HepG2 (cell line): ENCODE measurements around the gene TM9SF4. TPM values are rescaled to one million over a fixed set of nuclear protein-coding genes. Genes with fewer than 3 reads are reported as not detected.

Experiments
- CEBPG ChIP-seq: IDR thresholded peaks from 2 replicates; pipeline ENCODE4 v1.6.1; 2016
- CHD4 ChIP-seq: fragments of 200-600 bp; sonication (generic); IDR thresholded peaks from 2 replicates; pipeline ENCODE4 v1.7.0; 2017; ENCODE audit warnings: mild to moderate bottlenecking, low read length, borderline replicate concordance
- MIER3 ChIP-seq: IDR thresholded peaks from 2 replicates; pipeline ENCODE4 v1.6.1; 2016; ENCODE audit warnings: missing compliant biosample characterization, borderline replicate concordance
- SOX5 ChIP-seq: IDR thresholded peaks from 2 replicates; pipeline ENCODE4 v1.6.1; 2016; ENCODE audit warnings: borderline replicate concordance
- SRSF9 ChIP-seq: fragments of 200-400 bp; formaldehyde crosslinking; IDR thresholded peaks from 2 replicates; pipeline ENCODE4 v1.6.1; 2018; ENCODE audit warnings: borderline replicate concordance, mild to moderate bottlenecking, low read depth, low read length; ENCODE audit not compliant: insufficient read depth, poor library complexity, severe bottlenecking
- TCF12 ChIP-seq, 2 experiments: fragments of 450-650 bp in 1 of 2; sonication (generic) in 1 of 2; formaldehyde crosslinking in 1 of 2; IDR thresholded peaks; 2 replicates each; pipeline versions ENCODE4 v1.6.1 to v1.8.0; 2017 to 2022; ENCODE audit warnings: antibody characterized with exemption in 1 of 2, mild to moderate bottlenecking in 1 of 2, missing genetic modification reagents in 1 of 2, moderate library complexity in 1 of 2
- ZNF644 ChIP-seq: IDR thresholded peaks from 2 replicates; pipeline ENCODE4 v1.6.1; 2016; ENCODE audit warnings: low read depth
- ZNF678 ChIP-seq: sonication (generic); formaldehyde crosslinking; IDR thresholded peaks from 2 replicates; pipeline ENCODE4 v1.4.0; 2020; ENCODE audit warnings: mild to moderate bottlenecking, missing genetic modification reagents
- ZNF713 ChIP-seq: sonication (generic); formaldehyde crosslinking; IDR thresholded peaks from 2 replicates; pipeline ENCODE4 v1.4.0; 2020; ENCODE audit warnings: mild to moderate bottlenecking, missing genetic modification reagents
- ZNF800 ChIP-seq: sonication (generic); formaldehyde crosslinking; IDR thresholded peaks from 2 replicates; pipeline ENCODE4 v1.4.0; 2020; ENCODE audit warnings: missing genetic modification reagents
- polyA plus RNA-seq, 8 experiments: library from polyadenylated mRNA; depleted of rRNA in 3 of 8; stranded (reverse) in 7 of 8; unstranded in 1 of 8; fragments of >200 nt; fragmentation: Illumina TruSeq in 4 of 8; extraction: Trizol in 4 of 8; gene quantifications; 2 replicates each; pipeline versions ENCODE4 v1.2.1 to v1.2.3, GENCODE V29; 2011 to 2016; ENCODE audit warnings: low read depth in 4 of 8, missing spikeins in 1 of 8, mixed read lengths in 1 of 8; ENCODE audit not compliant: insufficient read depth in 1 of 8
- total RNA-seq, 5 experiments: library from RNA; depleted of rRNA; stranded (reverse); fragments of >200 nt; fragmentation: Illumina TruSeq; extraction: Trizol; gene quantifications; 2 replicates each; pipeline ENCODE4 v1.2.3, GENCODE V29; 2016; ENCODE audit warnings: low read depth in 1 of 5
- TF ChIP-seq, protein P1 (sequence below): sonication (generic); formaldehyde crosslinking; IDR thresholded peaks from 2 replicates; pipeline ENCODE4 v1.8.1; 2023; ENCODE audit warnings: mild to moderate bottlenecking, missing genetic modification reagents
- TF ChIP-seq, protein P2 (sequence below): sonication (generic); formaldehyde crosslinking; conservative IDR thresholded peaks from 2 replicates; pipeline ENCODE4 v1.4.0; 2020; ENCODE audit warnings: missing genetic modification reagents
- TF ChIP-seq, protein P3 (sequence below): sonication (generic); formaldehyde crosslinking; IDR thresholded peaks from 2 replicates; pipeline ENCODE4 v1.9.0; 2021; ENCODE audit warnings: missing genetic modification reagents, mild to moderate bottlenecking, borderline replicate concordance
- TF ChIP-seq, protein P4 (sequence below): sonication (generic); formaldehyde crosslinking; IDR thresholded peaks from 2 replicates; pipeline ENCODE4 v1.4.0; 2020; ENCODE audit warnings: mild to moderate bottlenecking, missing genetic modification reagents
- TF ChIP-seq, protein P5 (sequence below): sonication (generic); formaldehyde crosslinking; IDR thresholded peaks from 2 replicates; pipeline ENCODE4 v1.4.0; 2020; ENCODE audit warnings: missing genetic modification reagents, borderline replicate concordance
- TF ChIP-seq, protein P6 (sequence below): sonication (generic); formaldehyde crosslinking; IDR thresholded peaks from 2 replicates; pipeline ENCODE4 v1.4.0; 2020; ENCODE audit warnings: missing genetic modification reagents, borderline replicate concordance

TM9SF4 gene
- total and polyA plus RNA-seq, 2 of the 13 experiments (the other 11 are each of a cell fraction or from before 2014, with no cell fraction given) = 53.5 to 171 TPM

GRCh38 chr20:32152421-32153155 is 43.1 kb downstream of the TM9SF4 start (continued):
- TF ChIP-seq, protein P1, sequence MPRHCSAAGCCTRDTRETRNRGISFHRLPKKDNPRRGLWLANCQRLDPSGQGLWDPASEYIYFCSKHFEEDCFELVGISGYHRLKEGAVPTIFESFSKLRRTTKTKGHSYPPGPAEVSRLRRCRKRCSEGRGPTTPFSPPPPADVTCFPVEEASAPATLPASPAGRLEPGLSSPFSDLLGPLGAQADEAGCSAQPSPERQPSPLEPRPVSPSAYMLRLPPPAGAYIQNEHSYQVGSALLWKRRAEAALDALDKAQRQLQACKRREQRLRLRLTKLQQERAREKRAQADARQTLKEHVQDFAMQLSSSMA (CRISPR knock-in tag) = no peak; the same call in 1 of the 2 replicates
- TF ChIP-seq, protein P2, sequence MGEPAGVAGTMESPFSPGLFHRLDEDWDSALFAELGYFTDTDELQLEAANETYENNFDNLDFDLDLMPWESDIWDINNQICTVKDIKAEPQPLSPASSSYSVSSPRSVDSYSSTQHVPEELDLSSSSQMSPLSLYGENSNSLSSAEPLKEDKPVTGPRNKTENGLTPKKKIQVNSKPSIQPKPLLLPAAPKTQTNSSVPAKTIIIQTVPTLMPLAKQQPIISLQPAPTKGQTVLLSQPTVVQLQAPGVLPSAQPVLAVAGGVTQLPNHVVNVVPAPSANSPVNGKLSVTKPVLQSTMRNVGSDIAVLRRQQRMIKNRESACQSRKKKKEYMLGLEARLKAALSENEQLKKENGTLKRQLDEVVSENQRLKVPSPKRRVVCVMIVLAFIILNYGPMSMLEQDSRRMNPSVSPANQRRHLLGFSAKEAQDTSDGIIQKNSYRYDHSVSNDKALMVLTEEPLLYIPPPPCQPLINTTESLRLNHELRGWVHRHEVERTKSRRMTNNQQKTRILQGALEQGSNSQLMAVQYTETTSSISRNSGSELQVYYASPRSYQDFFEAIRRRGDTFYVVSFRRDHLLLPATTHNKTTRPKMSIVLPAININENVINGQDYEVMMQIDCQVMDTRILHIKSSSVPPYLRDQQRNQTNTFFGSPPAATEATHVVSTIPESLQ (CRISPR knock-in tag) = no peak
- TF ChIP-seq, protein P3, sequence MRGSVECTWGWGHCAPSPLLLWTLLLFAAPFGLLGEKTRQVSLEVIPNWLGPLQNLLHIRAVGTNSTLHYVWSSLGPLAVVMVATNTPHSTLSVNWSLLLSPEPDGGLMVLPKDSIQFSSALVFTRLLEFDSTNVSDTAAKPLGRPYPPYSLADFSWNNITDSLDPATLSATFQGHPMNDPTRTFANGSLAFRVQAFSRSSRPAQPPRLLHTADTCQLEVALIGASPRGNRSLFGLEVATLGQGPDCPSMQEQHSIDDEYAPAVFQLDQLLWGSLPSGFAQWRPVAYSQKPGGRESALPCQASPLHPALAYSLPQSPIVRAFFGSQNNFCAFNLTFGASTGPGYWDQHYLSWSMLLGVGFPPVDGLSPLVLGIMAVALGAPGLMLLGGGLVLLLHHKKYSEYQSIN (CRISPR knock-in tag) = no peak
- no peak for TF ChIP-seq ZNF800 (CRISPR knock-in tag)
- no peak for TF ChIP-seq CHD4
- no peak for TF ChIP-seq ZNF678 (CRISPR knock-in tag)
- TF ChIP-seq SRSF9 = no peak
- TF ChIP-seq, protein P4, sequence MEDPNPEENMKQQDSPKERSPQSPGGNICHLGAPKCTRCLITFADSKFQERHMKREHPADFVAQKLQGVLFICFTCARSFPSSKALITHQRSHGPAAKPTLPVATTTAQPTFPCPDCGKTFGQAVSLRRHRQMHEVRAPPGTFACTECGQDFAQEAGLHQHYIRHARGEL = no peak
- TF ChIP-seq SOX5 = peak; percentile 65; the same call in 1 of the 2 replicates
- no peak for TF ChIP-seq ZNF713
- TF ChIP-seq, protein P5, sequence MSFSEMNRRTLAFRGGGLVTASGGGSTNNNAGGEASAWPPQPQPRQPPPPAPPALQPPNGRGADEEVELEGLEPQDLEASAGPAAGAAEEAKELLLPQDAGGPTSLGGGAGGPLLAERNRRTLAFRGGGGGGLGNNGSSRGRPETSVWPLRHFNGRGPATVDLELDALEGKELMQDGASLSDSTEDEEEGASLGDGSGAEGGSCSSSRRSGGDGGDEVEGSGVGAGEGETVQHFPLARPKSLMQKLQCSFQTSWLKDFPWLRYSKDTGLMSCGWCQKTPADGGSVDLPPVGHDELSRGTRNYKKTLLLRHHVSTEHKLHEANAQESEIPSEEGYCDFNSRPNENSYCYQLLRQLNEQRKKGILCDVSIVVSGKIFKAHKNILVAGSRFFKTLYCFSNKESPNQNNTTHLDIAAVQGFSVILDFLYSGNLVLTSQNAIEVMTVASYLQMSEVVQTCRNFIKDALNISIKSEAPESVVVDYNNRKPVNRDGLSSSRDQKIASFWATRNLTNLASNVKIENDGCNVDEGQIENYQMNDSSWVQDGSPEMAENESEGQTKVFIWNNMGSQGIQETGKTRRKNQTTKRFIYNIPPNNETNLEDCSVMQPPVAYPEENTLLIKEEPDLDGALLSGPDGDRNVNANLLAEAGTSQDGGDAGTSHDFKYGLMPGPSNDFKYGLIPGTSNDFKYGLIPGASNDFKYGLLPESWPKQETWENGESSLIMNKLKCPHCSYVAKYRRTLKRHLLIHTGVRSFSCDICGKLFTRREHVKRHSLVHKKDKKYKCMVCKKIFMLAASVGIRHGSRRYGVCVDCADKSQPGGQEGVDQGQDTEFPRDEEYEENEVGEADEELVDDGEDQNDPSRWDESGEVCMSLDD (CRISPR knock-in tag) = no peak
- no peak for TF ChIP-seq CEBPG
- TF ChIP-seq MIER3 = peak; percentile 13; the same call in 1 of the 2 replicates
- TF ChIP-seq, protein P6, sequence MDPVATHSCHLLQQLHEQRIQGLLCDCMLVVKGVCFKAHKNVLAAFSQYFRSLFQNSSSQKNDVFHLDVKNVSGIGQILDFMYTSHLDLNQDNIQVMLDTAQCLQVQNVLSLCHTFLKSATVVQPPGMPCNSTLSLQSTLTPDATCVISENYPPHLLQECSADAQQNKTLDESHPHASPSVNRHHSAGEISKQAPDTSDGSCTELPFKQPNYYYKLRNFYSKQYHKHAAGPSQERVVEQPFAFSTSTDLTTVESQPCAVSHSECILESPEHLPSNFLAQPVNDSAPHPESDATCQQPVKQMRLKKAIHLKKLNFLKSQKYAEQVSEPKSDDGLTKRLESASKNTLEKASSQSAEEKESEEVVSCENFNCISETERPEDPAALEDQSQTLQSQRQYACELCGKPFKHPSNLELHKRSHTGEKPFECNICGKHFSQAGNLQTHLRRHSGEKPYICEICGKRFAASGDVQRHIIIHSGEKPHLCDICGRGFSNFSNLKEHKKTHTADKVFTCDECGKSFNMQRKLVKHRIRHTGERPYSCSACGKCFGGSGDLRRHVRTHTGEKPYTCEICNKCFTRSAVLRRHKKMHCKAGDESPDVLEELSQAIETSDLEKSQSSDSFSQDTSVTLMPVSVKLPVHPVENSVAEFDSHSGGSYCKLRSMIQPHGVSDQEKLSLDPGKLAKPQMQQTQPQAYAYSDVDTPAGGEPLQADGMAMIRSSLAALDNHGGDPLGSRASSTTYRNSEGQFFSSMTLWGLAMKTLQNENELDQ (CRISPR knock-in tag) = no peak
- no peak for TF ChIP-seq TCF12 (IDR thresholded peaks at IDR 0.05)
- TF ChIP-seq TCF12 (CRISPR knock-in tag; IDR thresholded peaks at IDR 0.05) = no peak
- peak; percentile 66; the same call in 1 of the 2 replicates for TF ChIP-seq ZNF644 (CRISPR knock-in tag)
